Uterus (tissue), 2 donors: Measurements from ENCODE around the gene PTEN.

Source experiments
- CTCF ChIP-seq, 4 experiments: fragments of 200-600 bp in 2 of 4; fragments of 450-650 bp in 2 of 4; sonication (generic) in 2 of 4; IDR thresholded peaks; one replicate each; pipeline ENCODE4 v1.5.1; 2016 to 2019; ENCODE audit warnings: antibody characterized with exemption in 4 of 4, mild to moderate bottlenecking in 2 of 4, moderate library complexity in 1 of 4
- POLR2A ChIP-seq, 2 donors: fragments of 450-650 bp; IDR thresholded peaks; one replicate each; pipeline ENCODE4 v1.6.1; 2016; ENCODE audit warnings: antibody characterized with exemption in 2 of 2, mild to moderate bottlenecking in 1 of 2, moderate library complexity in 1 of 2

- TF ChIP-seq CTCF (IDR thresholded peaks at IDR 0.05): peak in 3 of 4 experiments; percentile 7 to 10 (median 7)
- no peak for TF ChIP-seq POLR2A (IDR thresholded peaks at IDR 0.05)
These were observed 1.9 kb upstream of the PTEN start for GRCh38 chr10:87861566-87861952.
